Vagina (tissue), 2 donors: ENCODE results near the gene GRB2.

Experiments
- POLR2A ChIP-seq, 2 donors: fragments of 450-650 bp; IDR thresholded peaks; one replicate each; pipeline ENCODE4 v1.6.1; 2017; ENCODE audit warnings: antibody characterized with exemption in 2 of 2, mild to moderate bottlenecking in 2 of 2, moderate library complexity in 2 of 2
- POLR2AphosphoS5 ChIP-seq, 2 donors: sonication (generic); formaldehyde crosslinking; IDR thresholded peaks; one replicate each; pipeline ENCODE4 v1.9.0; 2017; ENCODE audit warnings: antibody characterized with exemption in 2 of 2, mild to moderate bottlenecking in 2 of 2, low read depth in 1 of 2; ENCODE audit not compliant: insufficient read depth in 1 of 2
- TF ChIP-seq, protein P1 (sequence below), 3 experiments: fragments of 450-650 bp in 2 of 3; fragments of 200-600 bp in 1 of 3; sonication (generic) in 1 of 3; IDR thresholded peaks; one replicate each; pipeline ENCODE4 v1.5.1; 2017 to 2019; ENCODE audit warnings: antibody characterized with exemption in 3 of 3, mild to moderate bottlenecking in 2 of 3, moderate library complexity in 2 of 3

DNA sequence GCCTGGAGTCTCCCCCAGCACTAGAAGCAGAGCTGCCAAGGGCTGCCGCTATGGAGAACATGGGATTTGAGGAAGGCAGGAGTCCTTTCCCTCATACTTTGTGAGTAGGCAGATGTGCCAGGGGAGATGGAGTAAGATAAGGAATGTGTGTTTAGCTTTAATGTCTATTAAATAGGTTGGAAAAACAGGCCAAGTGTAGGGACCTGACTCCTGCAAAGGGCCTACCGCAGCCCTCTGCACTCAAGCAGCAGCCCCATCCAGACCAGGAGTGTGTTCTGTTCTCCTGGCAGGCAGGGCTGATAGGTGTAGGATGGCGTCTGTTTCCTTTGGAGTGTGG, 132.7 kb downstream of the GRB2 start:
- TF ChIP-seq POLR2A (IDR thresholded peaks at IDR 0.05): no peak
- TF ChIP-seq, protein P1, sequence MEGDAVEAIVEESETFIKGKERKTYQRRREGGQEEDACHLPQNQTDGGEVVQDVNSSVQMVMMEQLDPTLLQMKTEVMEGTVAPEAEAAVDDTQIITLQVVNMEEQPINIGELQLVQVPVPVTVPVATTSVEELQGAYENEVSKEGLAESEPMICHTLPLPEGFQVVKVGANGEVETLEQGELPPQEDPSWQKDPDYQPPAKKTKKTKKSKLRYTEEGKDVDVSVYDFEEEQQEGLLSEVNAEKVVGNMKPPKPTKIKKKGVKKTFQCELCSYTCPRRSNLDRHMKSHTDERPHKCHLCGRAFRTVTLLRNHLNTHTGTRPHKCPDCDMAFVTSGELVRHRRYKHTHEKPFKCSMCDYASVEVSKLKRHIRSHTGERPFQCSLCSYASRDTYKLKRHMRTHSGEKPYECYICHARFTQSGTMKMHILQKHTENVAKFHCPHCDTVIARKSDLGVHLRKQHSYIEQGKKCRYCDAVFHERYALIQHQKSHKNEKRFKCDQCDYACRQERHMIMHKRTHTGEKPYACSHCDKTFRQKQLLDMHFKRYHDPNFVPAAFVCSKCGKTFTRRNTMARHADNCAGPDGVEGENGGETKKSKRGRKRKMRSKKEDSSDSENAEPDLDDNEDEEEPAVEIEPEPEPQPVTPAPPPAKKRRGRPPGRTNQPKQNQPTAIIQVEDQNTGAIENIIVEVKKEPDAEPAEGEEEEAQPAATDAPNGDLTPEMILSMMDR (IDR thresholded peaks at IDR 0.05): no peak
- no peak for TF ChIP-seq POLR2AphosphoS5 (IDR thresholded peaks at IDR 0.05; ENCODE audit: insufficient read depth in 1 of 2, low read depth in 1 of 2)
